Hepatic stellate cell (primary cell): Measurements from ENCODE around the gene TMEM207.
"Not testable (repeated sequence)": the region's sequence is repeated elsewhere in the genome, so short reads cannot be mapped to it uniquely, and the experiment has no call there.

Experiments
- DNase-seq: peaks from one replicate; pipeline ENCODE4 v3.0.0; 2011; ENCODE audit warnings: low spot score

TMEM207 gene

DNA sequence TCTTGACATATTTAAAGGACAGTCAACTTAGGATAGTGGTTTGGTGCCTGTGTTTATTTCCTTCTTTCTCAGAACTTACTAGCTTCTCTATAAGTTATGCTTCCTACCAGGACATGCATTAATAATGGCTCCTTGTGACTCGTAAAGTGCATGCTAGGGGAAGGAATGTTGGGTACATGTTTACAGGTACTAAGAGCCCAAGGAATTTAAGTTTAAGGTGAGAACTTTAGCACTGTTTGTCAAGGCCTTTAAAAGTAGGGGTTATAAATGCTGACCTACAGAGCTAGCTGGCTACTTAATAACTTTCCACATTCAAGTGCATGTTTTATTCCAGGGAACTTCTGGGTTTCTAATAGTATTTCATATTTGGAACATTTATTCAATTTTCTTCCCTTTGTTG lies at the start of gene TMEM207:
Gene TMEM207, minus strand, starts transcription at position 101 of the 400 bp plus-strand sequence. Its CDS starts 92 bp downstream, at position 9.
- DNase-seq, result no peak

DNA sequence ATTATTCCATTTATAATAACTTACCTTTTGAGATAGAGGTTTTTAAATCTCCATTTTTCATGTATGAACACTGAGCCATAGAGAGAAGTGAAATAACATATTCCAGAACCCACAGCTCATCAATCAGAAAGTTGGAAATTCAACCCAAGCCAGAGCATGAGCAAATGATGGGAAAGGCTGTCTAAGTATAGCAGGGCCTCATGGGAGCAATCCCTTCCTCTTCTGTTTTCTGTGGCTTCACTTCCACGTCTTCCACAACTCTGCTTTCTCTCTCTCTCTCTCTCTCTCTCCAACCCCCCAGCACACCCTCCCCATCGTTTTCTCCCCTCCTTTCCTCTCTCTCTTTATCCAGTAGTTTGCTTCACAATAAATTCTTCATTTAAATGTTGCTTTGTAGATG lies 49.4 kb upstream of the TMEM207 start:
- no peak for DNase-seq

GRCh38 chr3:190498293-190498692 lies 48.6 kb upstream of the TMEM207 start:
- no peak for DNase-seq

- no peak for DNase-seq
Measured at GRCh38 chr3:190497811-190498210, 48.1 kb upstream of the TMEM207 start.

DNA sequence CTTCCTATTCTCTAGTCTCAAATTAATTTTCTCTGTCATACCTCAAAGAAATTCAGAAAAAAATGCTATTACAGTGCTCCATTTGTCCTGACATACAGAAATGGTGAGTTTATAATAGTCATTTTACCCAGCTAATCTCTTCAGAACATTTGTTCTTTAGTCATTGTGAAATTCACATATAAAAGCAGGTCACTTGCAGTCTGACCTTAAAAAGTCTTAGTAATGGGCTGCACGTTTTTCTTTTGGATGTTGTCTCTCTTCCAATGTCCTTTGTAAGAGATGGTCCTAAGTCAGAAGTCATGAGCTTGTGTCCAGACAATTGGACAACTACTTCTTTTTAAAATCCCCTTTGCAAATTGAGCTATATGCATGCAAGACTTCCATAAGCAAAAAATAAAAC lies 47.2 kb upstream of the TMEM207 start:
- no peak for DNase-seq

DNA sequence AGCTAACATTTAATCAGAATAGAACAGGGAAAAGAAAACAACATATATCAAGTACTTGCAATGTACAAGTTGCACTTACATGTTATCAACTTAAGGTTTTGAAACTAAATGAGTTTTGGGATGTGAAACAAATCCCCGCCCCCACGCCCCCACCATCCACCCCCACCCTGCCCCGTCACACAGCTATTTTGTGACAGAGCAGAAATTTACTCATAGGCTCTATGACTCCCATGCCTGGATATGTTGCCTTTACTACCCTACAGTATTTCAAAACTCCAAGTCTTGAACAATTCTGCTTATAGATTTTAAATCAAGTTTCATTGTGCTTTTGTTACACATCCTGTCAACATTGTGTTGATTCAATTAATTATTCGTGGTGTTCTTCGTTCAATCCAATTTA lies 46.1 kb upstream of the TMEM207 start:
- DNase-seq, result no peak

DNA sequence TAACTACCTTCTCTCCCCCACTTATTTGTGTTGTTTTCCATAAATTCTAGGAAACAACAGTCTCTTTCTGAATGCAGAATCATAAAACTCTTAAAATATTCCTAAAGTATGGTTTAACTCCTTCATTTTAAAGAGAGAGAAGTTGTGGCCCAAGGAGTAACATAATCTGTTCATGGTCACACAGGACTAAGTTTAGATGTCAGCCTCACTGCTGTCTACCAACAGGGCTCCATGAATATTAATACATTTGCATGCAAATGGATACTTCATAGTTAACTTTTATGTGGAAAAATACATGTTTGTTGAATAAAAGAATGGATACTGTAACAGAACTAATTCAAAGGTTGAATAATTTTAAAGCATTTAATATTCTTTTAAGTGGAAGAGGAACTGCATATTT lies 45.7 kb upstream of the TMEM207 start:
- no peak for DNase-seq

DNA sequence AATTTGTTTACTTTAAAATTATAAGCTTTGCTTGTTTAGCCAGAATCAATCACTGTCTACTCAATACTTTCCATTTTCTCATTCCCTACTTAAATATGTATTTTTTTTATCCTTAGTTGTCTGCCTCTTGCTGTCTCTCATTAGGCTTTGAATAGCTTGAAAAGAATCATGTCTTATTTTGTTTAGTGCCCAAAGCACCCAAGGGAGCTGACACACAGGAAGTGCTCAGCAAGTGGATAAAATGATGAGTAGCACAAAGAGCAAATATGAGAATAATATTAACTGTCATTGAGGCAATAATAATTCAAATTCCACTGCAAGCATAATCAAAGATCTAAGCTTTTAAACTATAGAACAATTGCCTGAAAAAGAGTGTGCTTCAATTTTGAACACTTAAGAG lies 45.2 kb upstream of the TMEM207 start:
- DNase-seq, result no peak

GRCh38 chr3:190492966-190493365 lies 43.3 kb upstream of the TMEM207 start:
- DNase-seq, result no peak

DNA sequence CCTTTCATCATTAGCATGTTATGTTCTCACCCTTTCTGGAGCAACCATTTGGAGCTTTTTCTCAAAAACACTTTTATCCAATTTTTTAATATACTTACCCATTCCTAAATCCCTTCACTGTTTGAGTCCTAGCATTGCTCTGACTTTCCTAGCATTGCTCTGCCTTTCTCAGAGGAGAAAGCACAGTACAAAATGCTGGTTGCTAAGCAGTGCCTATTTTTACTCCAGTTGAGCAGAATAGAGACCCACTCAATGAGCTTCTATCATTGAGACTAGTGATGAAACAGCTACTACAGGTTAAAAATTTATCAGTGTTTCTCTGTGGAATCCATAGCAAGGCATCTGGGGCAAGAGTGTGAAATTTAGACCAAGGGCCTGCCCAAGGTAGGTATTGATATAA lies 42.4 kb upstream of the TMEM207 start:
- no peak for DNase-seq

GRCh38 chr3:190491533-190492054 lies 41.9 kb upstream of the TMEM207 start:
- no peak for DNase-seq

DNA sequence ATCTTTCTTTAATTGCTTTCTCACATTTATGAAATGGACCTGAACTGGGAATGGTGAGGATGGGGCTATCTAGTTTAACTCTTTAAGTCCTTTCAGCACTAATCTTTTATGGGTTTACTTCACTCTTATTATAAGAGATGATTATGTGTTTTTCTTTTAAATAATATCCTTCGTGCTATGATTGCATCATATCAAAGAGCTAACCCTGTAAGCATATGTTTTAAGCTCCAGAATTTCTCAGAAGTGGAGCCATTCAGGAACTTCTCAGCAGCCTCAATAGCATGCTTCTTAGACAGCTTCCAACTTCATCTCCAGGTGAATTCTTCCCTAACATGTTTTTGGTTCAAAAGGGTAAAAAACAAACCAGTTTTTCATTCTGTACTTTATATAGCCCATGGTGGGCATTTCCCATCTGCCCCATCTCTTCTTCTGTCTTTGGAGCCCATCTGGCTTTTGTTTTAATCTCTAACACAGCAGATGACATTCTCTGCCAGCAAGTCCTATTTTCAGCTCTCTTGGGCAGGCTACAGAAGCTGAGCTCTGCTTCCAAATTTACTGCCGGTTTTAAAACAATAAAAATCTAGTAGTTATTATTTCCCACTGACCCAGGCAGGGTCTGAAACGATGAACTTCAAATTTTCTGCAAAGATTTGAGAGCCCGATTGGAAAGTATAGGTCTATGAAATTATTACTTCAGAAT lies 37.4 kb upstream of the TMEM207 start:
- DNase-seq, result no peak

DNA sequence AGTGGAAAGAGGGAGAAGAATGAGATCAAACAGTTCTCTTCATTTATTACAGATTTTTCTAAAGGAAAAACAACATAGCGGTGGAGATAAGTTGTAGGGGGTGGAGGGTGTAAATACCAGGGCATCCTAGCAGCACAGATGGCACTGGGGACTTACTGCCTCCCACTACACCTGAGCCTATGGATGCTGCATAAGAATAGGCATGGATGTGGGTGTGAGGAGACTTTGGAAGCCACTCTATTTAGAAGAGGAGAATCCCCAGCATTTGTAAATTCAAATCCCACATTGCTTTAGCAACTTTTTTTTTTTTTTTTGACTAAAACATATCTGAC lies 36.8 kb upstream of the TMEM207 start:
- DNase-seq, result no peak

DNA sequence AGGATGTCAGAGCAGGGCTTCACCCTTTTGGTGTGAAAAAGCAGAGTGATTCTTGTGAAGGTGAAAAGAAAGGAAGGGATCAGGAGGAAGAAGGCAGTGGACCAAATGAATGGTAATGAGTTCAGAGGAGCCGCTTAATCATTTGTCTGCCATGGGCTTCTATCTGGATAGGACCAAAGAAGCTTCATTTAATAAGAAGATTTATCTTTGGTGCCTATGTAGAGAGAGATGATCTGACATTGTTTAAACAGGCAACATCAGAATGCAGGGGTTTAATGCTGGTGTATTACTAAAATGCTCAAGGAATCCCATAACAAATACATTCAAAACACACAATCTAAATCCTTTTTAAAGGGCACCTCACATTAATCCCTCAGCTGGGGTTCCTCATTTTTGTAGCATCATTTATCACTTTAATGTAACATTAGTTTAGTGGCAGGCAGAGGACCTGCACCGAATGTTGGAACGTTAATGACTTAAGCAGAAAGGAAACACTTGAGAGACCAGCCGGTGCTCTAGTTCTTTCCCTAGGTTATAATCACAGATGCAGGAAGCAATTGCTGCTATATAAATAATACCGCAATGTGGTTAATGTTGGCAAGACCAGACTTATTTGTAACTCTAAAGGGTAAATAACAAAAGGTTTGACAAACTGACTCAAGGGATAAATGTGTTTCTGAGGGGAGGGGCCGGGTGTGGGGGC lies 36.3 kb upstream of the TMEM207 start:
- DNase-seq, result no peak

GRCh38 chr3:190481779-190482178 lies 32.1 kb upstream of the TMEM207 start:
- DNase-seq, result no peak

GRCh38 chr3:190473261-190473660 lies 23.6 kb upstream of the TMEM207 start:
- not testable (repeated sequence) for DNase-seq

- no peak for DNase-seq
Measured at GRCh38 chr3:190467922-190468321, 18.2 kb upstream of the TMEM207 start.

DNA sequence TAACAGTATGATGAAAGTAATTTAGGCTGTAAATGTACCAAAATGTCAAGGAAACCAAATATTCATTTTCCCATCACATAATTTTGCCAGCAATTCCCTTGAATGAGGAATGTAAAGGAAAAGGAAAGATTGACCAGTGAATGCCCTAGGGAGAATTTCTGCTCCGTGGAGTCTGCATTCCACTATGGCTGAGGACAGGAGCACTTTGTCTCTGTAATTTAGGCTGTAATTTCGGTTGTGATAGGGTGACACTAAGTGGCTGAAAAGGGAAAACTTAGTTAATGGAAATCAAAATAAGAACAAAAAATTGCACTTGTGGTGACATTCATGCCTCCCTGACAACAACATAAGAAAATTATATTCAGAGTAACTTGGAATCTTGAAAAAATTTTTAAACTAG lies 8.3 kb upstream of the TMEM207 start:
- DNase-seq, result no peak

DNA sequence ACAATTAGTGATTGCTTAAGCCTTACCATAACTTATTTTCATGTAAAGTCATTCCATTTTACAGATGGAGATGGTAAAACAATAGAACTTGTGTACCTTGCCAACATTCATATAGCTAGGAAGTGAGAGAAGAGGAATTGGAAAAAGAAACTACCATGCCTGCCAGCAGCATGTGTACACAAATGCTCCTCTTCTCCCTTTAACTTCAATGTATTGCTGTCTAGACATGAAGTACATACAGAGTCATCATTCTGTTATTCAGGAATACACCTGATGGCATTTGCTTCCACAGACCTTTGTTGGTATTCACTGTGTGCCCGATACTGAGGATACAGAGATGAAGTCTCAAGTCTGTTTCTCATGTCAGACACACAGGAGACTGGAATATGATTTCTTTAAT lies 7.1 kb upstream of the TMEM207 start:
- DNase-seq, result no peak

- no peak for DNase-seq
Measured at GRCh38 chr3:190455828-190456227, 6.1 kb upstream of the TMEM207 start.

- DNase-seq, result no peak
Measured at GRCh38 chr3:190448256-190448655, 1.4 kb downstream of the TMEM207 start.

GRCh38 chr3:190446573-190447279 lies 3.0 kb downstream of the TMEM207 start:
- no peak for DNase-seq

DNA sequence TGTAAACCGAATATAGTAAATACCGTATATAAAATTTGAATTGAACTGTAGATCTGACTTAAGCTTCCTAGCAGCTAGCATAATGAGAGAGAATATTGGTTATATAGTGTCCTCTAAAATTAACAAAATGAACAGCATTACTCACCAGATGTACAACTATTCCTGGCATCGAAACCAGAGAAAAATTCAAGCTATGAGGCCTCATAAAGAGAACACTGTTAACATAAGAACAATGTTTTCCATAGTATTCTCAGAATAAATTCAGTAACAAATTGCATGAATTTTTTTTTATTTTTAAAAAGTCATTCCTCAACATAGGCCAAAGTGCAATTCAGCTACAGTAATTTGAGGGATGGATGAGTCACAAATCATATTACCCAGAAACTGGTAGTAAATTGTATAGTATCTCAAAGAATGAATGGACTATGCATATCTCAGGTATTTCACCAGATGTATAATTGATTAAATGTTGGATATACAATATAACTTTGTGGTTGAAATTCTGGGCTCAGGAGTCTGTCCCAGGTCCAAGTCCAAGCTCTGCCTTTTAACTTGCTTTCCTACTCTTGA lies 5.0 kb downstream of the TMEM207 start:
- DNase-seq, result no peak
